ENCODE measurements around the gene TAL2. TPM values are rescaled to one million over a fixed set of nuclear protein-coding genes. Genes with fewer than 3 reads are reported as not detected.

Gene TAL2
- total RNA-seq, 1 experiment from 2014 or later, result 0.50 TPM

DNA sequence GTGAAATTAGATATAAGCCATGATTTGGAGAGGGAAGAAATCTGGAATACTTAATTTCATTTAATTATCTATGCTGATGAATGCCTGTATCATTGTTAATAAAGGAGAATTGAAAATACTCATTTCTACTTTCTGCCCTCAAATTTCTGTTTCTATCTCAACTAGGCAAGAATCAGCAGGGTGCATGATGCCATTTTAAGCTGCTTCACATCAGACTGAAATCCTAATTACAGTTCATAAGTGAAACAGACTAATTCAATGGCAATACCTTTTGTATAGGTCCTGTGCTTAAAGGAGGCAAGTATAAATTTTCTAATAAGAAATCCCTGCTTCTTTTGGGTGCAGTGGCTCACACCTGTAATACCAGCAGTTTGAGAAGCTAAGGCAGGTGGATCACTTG lies 22.3 kb upstream of the TAL2 start:
- Histone ChIP-seq H2AFZ (ENCODE audit: low read length) (no peak overlapping the region), H2BK120ac (ENCODE audit: low read depth, low read length, poor library complexity, severe bottlenecking) (no peak overlapping the region), H4K91ac (ENCODE audit: insufficient read length, low read depth, low read length) (no peak overlapping the region), H3K27me3 (ENCODE audit: insufficient read depth, low read length) (no peaks in the 10 kb centered on the region), H4K5ac (ENCODE audit: insufficient read length, low read depth, low read length) (no peak overlapping the region), H3K23ac (ENCODE audit: insufficient read length, low read depth, low read length) (no peak overlapping the region), H4K20me1 (ENCODE audit: control insufficient read depth, insufficient read depth, insufficient read length) (no peaks in the 10 kb centered on the region), H2BK15ac (ENCODE audit: low read depth, low read length) (no peak overlapping the region), H3K23me2 (ENCODE audit: insufficient read length, low read depth, low read length, poor library complexity, severe bottlenecking) (no peaks in the 10 kb centered on the region), H2BK20ac (ENCODE audit: low read depth, low read length, poor library complexity, severe bottlenecking) (no peak overlapping the region), H3K79me1 (ENCODE audit: insufficient read depth, low read depth, low read length, poor library complexity, severe bottlenecking) (no peaks in the 10 kb centered on the region), H3K14ac (ENCODE audit: insufficient read depth, low read length) (no peak overlapping the region), H3K9ac (ENCODE audit: extremely low read depth, insufficient read length, low read length) (no peak overlapping the region), H3K56ac (ENCODE audit: insufficient read length, low read depth, low read length) (no peak overlapping the region), H3K79me2 (ENCODE audit: insufficient read depth, low read length) (no peaks in the 10 kb centered on the region), H2BK5ac (ENCODE audit: insufficient read length, low read length) (no peak overlapping the region), H3K4me2 (ENCODE audit: insufficient read depth, insufficient read length, low read length) (no peak overlapping the region), H3T11ph (ENCODE audit: low read length) (no peak overlapping the region), H4K8ac (replicated peaks; ENCODE audit: insufficient read length, low read depth, low read length) (no peak overlapping the region), H3K9me3 (ENCODE audit: control insufficient read depth, low read depth, low read length) (no peaks in the 10 kb centered on the region), H2BK12ac (ENCODE audit: insufficient read length, low read depth, low read length) (no peak overlapping the region), H3K27ac (ENCODE audit: insufficient read length, low read depth, low read length) (no peak overlapping the region), H3K18ac (ENCODE audit: insufficient read length, low read depth, low read length) (no peak overlapping the region), H2AK5ac (ENCODE audit: insufficient read length, low read length) (no peak overlapping the region), H3K4me1 (ENCODE audit: insufficient read depth, low read length) (no peaks in the 10 kb centered on the region), H3K4ac (ENCODE audit: low read depth, low read length) (no peak overlapping the region)
- H3K36me3 Mint-ChIP-seq (ENCODE audit: insufficient read depth in 1 of 3, low read depth in 3 of 3), result peaks cover 0 to 11% (median 6%) of the 10 kb centered on the region in 3 experiments; a peak in 3 of 7 replicates
- no peak overlapping the region for H3K27ac Mint-ChIP-seq
- no peaks in the 10 kb centered on the region for H3K27me3 Mint-ChIP-seq (ENCODE audit: low read depth)
- H3K9me3 Mint-ChIP-seq, result peaks cover 3 to 8% of the 10 kb centered on the region in 2 experiments; a peak in 4 of 5 replicates
- no peak for DNase-seq
- TF ChIP-seq CTCF (conservative IDR thresholded peaks at IDR 0.05), result no peak
- H3K4me3 Mint-ChIP-seq, result no peak overlapping the region
- no peaks in the 10 kb centered on the region; a peak in 1 of 4 replicates for H3K4me1 Mint-ChIP-seq

Measured in H9 (cell line).